ENCODE results near the gene CSRP2. TPM values are rescaled to one million over a fixed set of nuclear protein-coding genes. Genes with fewer than 3 reads are reported as not detected.

CSRP2 gene
- total RNA-seq, 1 donor from 2014 or later: 86.3 TPM

- Mint-ChIP-seq H3K4me3 (no peak overlapping the region), H3K9me3 (no peaks in the 10 kb centered on the region), H3K36me3 (no peaks in the 10 kb centered on the region), H3K4me1 (peaks cover 16% of the 10 kb centered on the region), H3K27ac (no peak overlapping the region), H3K27me3 (ENCODE audit: low read depth) (no peaks in the 10 kb centered on the region)
- TF ChIP-seq CTCF (IDR thresholded peaks at IDR 0.05; ENCODE audit: unreplicated experiment): no peak
- DNase-seq (ENCODE audit: low spot score in 2 of 2, unreplicated experiment in 2 of 2): no peak
These were observed 42.3 kb upstream of the CSRP2 start for GRCh38 chr12:76921100-76921471.

- Mint-ChIP-seq H3K36me3 (no peaks in the 10 kb centered on the region), H3K9me3 (no peaks in the 10 kb centered on the region), H3K27ac (no peak overlapping the region), H3K4me3 (no peak overlapping the region), H3K27me3 (ENCODE audit: low read depth) (no peaks in the 10 kb centered on the region), H3K4me1 (peaks cover 21% of the 10 kb centered on the region)
- no peak for DNase-seq (ENCODE audit: low spot score in 2 of 2, unreplicated experiment in 2 of 2)
- no peak for TF ChIP-seq CTCF (IDR thresholded peaks at IDR 0.05; ENCODE audit: unreplicated experiment)
These were observed 41.6 kb upstream of the CSRP2 start for GRCh38 chr12:76920172-76921099.

GRCh38 chr12:76919383-76920171, 40.8 kb upstream of the CSRP2 start:
- Mint-ChIP-seq H3K4me1 (peaks cover 24% of the 10 kb centered on the region), H3K9me3 (no peaks in the 10 kb centered on the region), H3K4me3 (no peak overlapping the region), H3K36me3 (no peaks in the 10 kb centered on the region), H3K27ac (no peak overlapping the region), H3K27me3 (ENCODE audit: low read depth) (no peaks in the 10 kb centered on the region)
- no peak for DNase-seq (ENCODE audit: low spot score in 2 of 2, unreplicated experiment in 2 of 2)
- no peak for TF ChIP-seq CTCF (IDR thresholded peaks at IDR 0.05; ENCODE audit: unreplicated experiment)

- DNase-seq (ENCODE audit: low spot score in 2 of 2, unreplicated experiment in 2 of 2): no peak
- Mint-ChIP-seq H3K27me3 (ENCODE audit: low read depth) (no peaks in the 10 kb centered on the region), H3K36me3 (no peaks in the 10 kb centered on the region), H3K9me3 (no peaks in the 10 kb centered on the region), H3K27ac (peak overlapping the region; percentile 81), H3K4me1 (peaks cover 26% of the 10 kb centered on the region), H3K4me3 (no peak overlapping the region)
- TF ChIP-seq CTCF (IDR thresholded peaks at IDR 0.05; ENCODE audit: unreplicated experiment): no peak
These were observed 37.3 kb upstream of the CSRP2 start for GRCh38 chr12:76916170-76916540.

- Mint-ChIP-seq H3K27me3 (ENCODE audit: low read depth) (no peaks in the 10 kb centered on the region), H3K9me3 (no peaks in the 10 kb centered on the region), H3K4me3 (no peak overlapping the region), H3K4me1 (peaks cover 31% of the 10 kb centered on the region), H3K27ac (peak overlapping the region; percentile 81), H3K36me3 (no peaks in the 10 kb centered on the region)
- TF ChIP-seq CTCF (IDR thresholded peaks at IDR 0.05; ENCODE audit: unreplicated experiment): no peak
- DNase-seq (ENCODE audit: low spot score in 2 of 2, unreplicated experiment in 2 of 2): no peak
These were observed 36.7 kb upstream of the CSRP2 start for GRCh38 chr12:76915361-76916169.
